Thoracic aorta (tissue), 2 donors: Measurements from ENCODE around the gene OVCA2. TPM values are rescaled to one million over a fixed set of nuclear protein-coding genes. Genes with fewer than 3 reads are reported as not detected.

Experiments used
- ATAC-seq: fragments of 150-250 bp; one replicate; pipeline ENCODE4 v1.8.0; 2017; ENCODE audit warnings: low read depth; ENCODE audit not compliant: insufficient number of reproducible peaks, low FRiP score
- DNase-seq: peaks from one replicate; pipeline ENCODE4 v3.0.0-alpha.2; 2020; ENCODE audit warnings: low spot score
- H3K27ac ChIP-seq, 2 donors: fragments of 200-600 bp; sonication (generic); 1 replicate in 1 of 2; 2 replicates in 1 of 2; pipeline ENCODE4 v1.5.1; 2016; ENCODE audit warnings: mild to moderate bottlenecking in 2 of 2, moderate library complexity in 2 of 2
- H3K27me3 ChIP-seq: fragments of 200-600 bp; sonication (generic); replicated peaks from 2 replicates; pipeline ENCODE4 v1.6.0; 2016; ENCODE audit warnings: mild to moderate bottlenecking; ENCODE audit not compliant: insufficient read depth
- H3K36me3 ChIP-seq: fragments of 200-600 bp; sonication (generic); one replicate; pipeline ENCODE4 v1.5.1; 2016
- H3K4me1 ChIP-seq, 2 donors: fragments of 200-600 bp; sonication (generic); 1 replicate in 1 of 2; 2 replicates in 1 of 2; pipeline versions ENCODE4 v1.5.1 to v1.6.0; 2016; ENCODE audit warnings: low read depth in 2 of 2, mild to moderate bottlenecking in 1 of 2; ENCODE audit not compliant: control insufficient read depth in 1 of 2
- H3K4me3 ChIP-seq: fragments of 200-600 bp; sonication (generic); 2 replicates; pipeline ENCODE4 v1.5.1; 2016; ENCODE audit warnings: mild to moderate bottlenecking
- H3K9me3 ChIP-seq: fragments of 200-600 bp; sonication (generic); 2 replicates; pipeline ENCODE4 v1.5.1; 2016
- CTCF ChIP-seq: fragments of 200-600 bp; sonication (generic); IDR thresholded peaks from one replicate; pipeline ENCODE4 v1.5.1; 2019; ENCODE audit warnings: antibody characterized with exemption
- total RNA-seq, 2 donors: library from RNA; depleted of rRNA; stranded (reverse); fragments of >200 nt; gene quantifications; one replicate each; pipeline versions ENCODE4 v1.1.0 to v1.2.3, GENCODE V29; 2016

OVCA2 gene
- total RNA-seq, result 10 to 100 TPM; 44.1 to 46.6 TPM

GRCh38 chr17:2041561-2042389 lies at the start of gene OVCA2:
TSS of gene OVCA2 (plus strand) at chr17:2042022. CDS start at chr17:2042048, 26 bp downstream.
- Histone ChIP-seq H3K4me3 (peak within 1 kb of the TSS; percentile 92), H3K36me3 (peaks cover 4% of the 10 kb centered on the region), H3K27me3 (no peaks in the 10 kb centered on the region), H3K4me1 (peaks cover 10 to 29% of the 10 kb centered on the region in 2 donors), H3K9me3 (no peaks in the 10 kb centered on the region), H3K27ac (peak within 1 kb of the TSS; percentile 70 to 83)
- peak; percentile 70 for DNase-seq
- TF ChIP-seq CTCF, result peak; percentile 26
- peak; percentile 77 for ATAC-seq

- Histone ChIP-seq H3K4me1 (peaks cover 8 to 27% of the 10 kb centered on the region in 2 donors), H3K36me3 (no peaks in the 10 kb centered on the region), H3K4me3 (no peak overlapping the region), H3K27ac (no peak overlapping the region), H3K9me3 (no peaks in the 10 kb centered on the region), H3K27me3 (no peaks in the 10 kb centered on the region)
- DNase-seq (no peak), ATAC-seq (no peak)
- no peak for TF ChIP-seq CTCF
Measured at GRCh38 chr17:1992541-1992940, 49.3 kb upstream of the OVCA2 start.

- H3K27me3 ChIP-seq, result no peaks in the 10 kb centered on the region
- TF ChIP-seq CTCF, result no peak
- no peak for ATAC-seq
Measured at GRCh38 chr17:1994707-1995106, 47.1 kb upstream of the OVCA2 start.

GRCh38 chr17:1995321-1995892 lies 46.4 kb upstream of the OVCA2 start:
- ATAC-seq, result no peak
- TF ChIP-seq CTCF, result no peak
- H3K36me3 ChIP-seq, result no peaks in the 10 kb centered on the region
- no peak overlapping the region for H3K4me3 ChIP-seq
- no peaks in the 10 kb centered on the region for H3K27me3 ChIP-seq
- H3K4me1 ChIP-seq, result peaks cover 26 to 35% of the 10 kb centered on the region in 2 donors
- no peak for DNase-seq
- no peaks in the 10 kb centered on the region for H3K9me3 ChIP-seq
- no peak overlapping the region for H3K27ac ChIP-seq

More at GRCh38 chr17:1994707-1995106, 47.1 kb upstream of the OVCA2 start:
- DNase-seq, result no peak
- Histone ChIP-seq H3K9me3 (no peaks in the 10 kb centered on the region), H3K4me3 (no peak overlapping the region), H3K4me1 (peaks cover 20 to 29% of the 10 kb centered on the region in 2 donors), H3K27ac (no peak overlapping the region), H3K36me3 (no peaks in the 10 kb centered on the region)

GRCh38 chr17:1995907-1996799 lies 45.7 kb upstream of the OVCA2 start:
- DNase-seq (no peak), ATAC-seq (no peak)
- Histone ChIP-seq H3K27me3 (no peaks in the 10 kb centered on the region), H3K4me1 (peaks cover 26 to 40% of the 10 kb centered on the region in 2 donors), H3K9me3 (no peaks in the 10 kb centered on the region), H3K4me3 (no peak overlapping the region), H3K27ac (no peak overlapping the region), H3K36me3 (no peaks in the 10 kb centered on the region)
- no peak for TF ChIP-seq CTCF
